RWPE2 (cell line): ENCODE measurements around the gene CCDC183.

Source experiments
- ATAC-seq: fragments of 200-7000 bp; cut with Tn5 transposase; 3 replicates; pipeline ENCODE4 v1.9.1; 2021; ENCODE audit warnings: low read depth
- DNase-seq: peaks from one replicate; pipeline ENCODE4 v3.0.0-alpha.2; 2020; ENCODE audit warnings: low spot score
- H3K27ac ChIP-seq: fragments of 450-650 bp; 2 replicates; pipeline ENCODE4 v1.5.1; 2017; ENCODE audit warnings: mild to moderate bottlenecking; ENCODE audit not compliant: poor library complexity, severe bottlenecking
- H3K27me3 ChIP-seq: fragments of 250-450 bp; sonication (Bioruptor Pico); 2 replicates; pipeline ENCODE4 v1.5.1; 2021; ENCODE audit warnings: mild to moderate bottlenecking, moderate library complexity; ENCODE audit not compliant: insufficient read depth, poor library complexity, severe bottlenecking
- H3K36me3 ChIP-seq: fragments of 250-450 bp; sonication (Bioruptor Pico); 2 replicates; pipeline ENCODE4 v1.5.1; 2020; ENCODE audit warnings: low read depth, mild to moderate bottlenecking, moderate library complexity
- H3K4me1 ChIP-seq: fragments of 250-450 bp; sonication (Bioruptor Pico); 2 replicates; pipeline ENCODE4 v1.5.1; 2021; ENCODE audit warnings: mild to moderate bottlenecking, moderate library complexity; ENCODE audit not compliant: insufficient read depth, poor library complexity, severe bottlenecking
- H3K4me3 ChIP-seq: fragments of 250-450 bp; sonication (Bioruptor Pico); 2 replicates; pipeline ENCODE4 v1.5.1; 2021; ENCODE audit warnings: mild to moderate bottlenecking, moderate library complexity; ENCODE audit not compliant: severe bottlenecking
- H3K9me3 ChIP-seq: fragments of 250-450 bp; sonication (Bioruptor Pico); 2 replicates; pipeline ENCODE4 v1.5.1; 2021; ENCODE audit warnings: mild to moderate bottlenecking, moderate library complexity; ENCODE audit not compliant: severe bottlenecking
- TF ChIP-seq, protein P1 (sequence below): fragments of 450-650 bp; IDR thresholded peaks from one replicate; pipeline ENCODE4 v1.5.1; 2017; ENCODE audit warnings: mild to moderate bottlenecking, moderate library complexity; ENCODE audit not compliant: poor library complexity, severe bottlenecking

CCDC183 gene

DNA sequence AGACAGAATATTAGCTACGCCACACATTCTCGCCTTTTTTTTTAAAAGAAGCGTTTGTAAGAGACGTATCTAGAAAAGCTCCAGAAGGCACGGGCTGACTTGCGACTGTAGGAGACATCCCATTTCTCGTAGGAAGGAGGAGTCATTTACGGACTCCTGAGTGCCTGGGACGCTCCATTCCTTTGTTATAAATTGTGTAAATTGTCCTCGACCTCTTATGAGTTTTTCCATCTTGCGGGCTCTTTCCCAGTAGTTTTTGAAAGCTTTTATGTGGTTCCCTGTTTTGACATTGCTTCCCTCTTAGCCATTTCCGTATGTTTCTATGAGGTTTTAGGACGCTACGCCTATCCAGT is 12.6 kb downstream of the CCDC183 start:
- no peaks in the 10 kb centered on the region for H3K27me3 ChIP-seq
- peaks cover 41% of the 10 kb centered on the region for H3K36me3 ChIP-seq
- ATAC-seq (no peak), DNase-seq (no peak)
- peaks cover 14% of the 10 kb centered on the region for H3K4me1 ChIP-seq
- H3K9me3 ChIP-seq = no peaks in the 10 kb centered on the region
- TF ChIP-seq, protein P1, sequence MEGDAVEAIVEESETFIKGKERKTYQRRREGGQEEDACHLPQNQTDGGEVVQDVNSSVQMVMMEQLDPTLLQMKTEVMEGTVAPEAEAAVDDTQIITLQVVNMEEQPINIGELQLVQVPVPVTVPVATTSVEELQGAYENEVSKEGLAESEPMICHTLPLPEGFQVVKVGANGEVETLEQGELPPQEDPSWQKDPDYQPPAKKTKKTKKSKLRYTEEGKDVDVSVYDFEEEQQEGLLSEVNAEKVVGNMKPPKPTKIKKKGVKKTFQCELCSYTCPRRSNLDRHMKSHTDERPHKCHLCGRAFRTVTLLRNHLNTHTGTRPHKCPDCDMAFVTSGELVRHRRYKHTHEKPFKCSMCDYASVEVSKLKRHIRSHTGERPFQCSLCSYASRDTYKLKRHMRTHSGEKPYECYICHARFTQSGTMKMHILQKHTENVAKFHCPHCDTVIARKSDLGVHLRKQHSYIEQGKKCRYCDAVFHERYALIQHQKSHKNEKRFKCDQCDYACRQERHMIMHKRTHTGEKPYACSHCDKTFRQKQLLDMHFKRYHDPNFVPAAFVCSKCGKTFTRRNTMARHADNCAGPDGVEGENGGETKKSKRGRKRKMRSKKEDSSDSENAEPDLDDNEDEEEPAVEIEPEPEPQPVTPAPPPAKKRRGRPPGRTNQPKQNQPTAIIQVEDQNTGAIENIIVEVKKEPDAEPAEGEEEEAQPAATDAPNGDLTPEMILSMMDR = no peak
- H3K4me3 ChIP-seq = peak overlapping the region; percentile 100
- H3K27ac ChIP-seq = peak overlapping the region; percentile 67

DNA sequence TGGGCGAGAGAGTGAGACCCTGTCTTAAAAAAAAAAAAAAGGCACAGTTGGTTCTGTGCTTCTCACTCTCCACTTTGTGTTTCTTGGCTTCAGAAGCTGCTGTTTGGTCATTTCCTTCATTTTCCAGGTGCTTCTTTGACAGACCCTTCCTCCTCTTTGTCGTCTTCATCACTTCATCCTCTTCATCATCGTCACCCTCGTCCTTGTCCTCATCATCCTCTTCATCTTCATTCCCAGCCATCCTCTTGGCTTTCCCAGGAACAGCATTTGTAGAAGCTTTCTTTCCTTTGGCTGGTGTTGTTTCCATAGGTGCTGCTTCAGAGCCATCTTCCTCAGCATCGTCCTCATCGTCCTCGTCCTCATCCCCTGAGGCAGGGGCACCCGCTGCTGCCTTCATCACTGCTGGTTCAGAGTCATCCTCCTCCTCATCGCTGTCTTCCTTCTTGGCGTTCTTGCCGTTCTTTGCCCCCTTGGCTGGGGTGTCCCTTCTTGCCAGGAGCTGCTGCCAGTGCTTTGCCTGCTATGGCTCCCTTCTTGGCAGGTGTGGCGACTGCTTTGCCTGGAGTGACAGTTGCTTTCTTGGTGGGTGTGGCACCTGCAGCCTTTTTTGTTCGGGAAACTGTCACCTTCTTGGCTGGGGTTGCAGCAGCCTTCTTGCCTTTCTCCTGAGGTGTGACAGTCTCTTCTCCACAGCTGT is 18.7 kb downstream of the CCDC183 start:
- Histone ChIP-seq H3K36me3 (peaks cover 52% of the 10 kb centered on the region), H3K4me3 (no peak overlapping the region), H3K9me3 (no peaks in the 10 kb centered on the region), H3K27ac (no peak overlapping the region), H3K27me3 (no peaks in the 10 kb centered on the region), H3K4me1 (peaks cover 4% of the 10 kb centered on the region)
- ATAC-seq = no peak
- no peak for DNase-seq
- TF ChIP-seq, protein P1 = no peak

DNA sequence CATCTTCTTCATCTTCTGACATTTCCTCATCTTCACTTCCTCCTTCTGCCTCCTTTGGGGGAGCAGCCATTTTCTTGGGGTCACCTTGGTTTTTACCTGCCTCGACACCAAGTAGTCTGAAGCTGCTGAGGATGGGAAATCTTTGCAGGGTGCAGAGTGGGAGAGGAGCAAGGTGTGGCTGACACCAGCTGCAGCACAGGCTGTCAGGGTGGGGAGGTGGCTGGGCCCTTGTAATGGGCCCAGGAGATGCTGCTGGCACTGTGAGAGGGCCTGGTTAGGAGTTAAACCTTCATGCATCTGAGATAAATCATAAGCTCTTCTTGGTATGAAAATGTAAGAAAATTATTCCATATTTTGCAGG is 19.3 kb downstream of the CCDC183 start:
- H3K4me3 ChIP-seq = no peak overlapping the region
- H3K27me3 ChIP-seq = no peaks in the 10 kb centered on the region
- no peak for ATAC-seq
- H3K36me3 ChIP-seq = peaks cover 48% of the 10 kb centered on the region
- H3K9me3 ChIP-seq = no peaks in the 10 kb centered on the region
- no peak for DNase-seq
- no peak overlapping the region for H3K27ac ChIP-seq
- TF ChIP-seq, protein P1 = no peak
- H3K4me1 ChIP-seq = no peaks in the 10 kb centered on the region

DNA sequence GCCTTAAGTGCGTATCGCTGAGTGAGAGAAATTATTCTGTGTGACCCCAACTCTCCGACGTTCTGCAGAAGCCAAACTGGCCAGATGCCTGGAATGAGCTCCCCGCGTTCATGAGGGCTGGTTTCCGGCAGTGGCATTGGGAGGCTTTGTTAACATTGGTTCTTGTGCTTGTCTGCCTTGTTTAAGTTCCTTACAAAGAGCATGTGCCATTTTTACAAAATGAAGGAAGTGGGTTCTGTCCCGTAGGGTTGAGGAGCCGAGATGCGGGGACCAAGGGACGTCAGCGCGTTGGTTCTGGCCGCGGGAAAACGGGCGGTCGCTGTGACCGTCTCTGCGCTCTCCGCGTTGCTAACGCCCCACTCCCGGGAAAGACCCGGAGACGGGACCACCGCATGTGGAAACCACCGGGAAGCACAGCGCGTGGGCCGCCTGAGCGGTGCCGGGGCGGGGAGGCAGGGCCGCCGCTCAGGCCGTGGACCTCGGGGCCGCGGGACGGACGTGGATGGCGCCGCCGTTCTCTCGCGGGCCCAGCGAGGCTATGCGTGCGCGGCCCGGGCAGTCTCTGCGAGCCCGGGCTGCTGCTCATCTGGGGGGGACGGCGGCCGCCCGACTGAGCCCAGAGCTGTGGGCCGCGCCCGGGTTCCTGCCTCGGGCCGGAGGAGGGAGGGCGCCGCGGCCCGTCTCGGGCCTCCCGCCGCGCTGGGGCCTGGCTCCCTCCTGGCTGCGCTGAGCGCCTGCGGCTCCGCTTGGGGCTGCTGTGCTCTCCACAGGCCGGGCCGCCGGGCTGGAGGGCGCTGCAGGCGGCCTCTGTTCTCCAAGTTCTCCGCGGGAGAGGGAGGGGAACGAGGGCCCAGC is 25.1 kb downstream of the CCDC183 start:
- TF ChIP-seq, protein P1 = no peak
- DNase-seq (no peak), ATAC-seq (no peak)
- H3K4me3 ChIP-seq = no peak overlapping the region
- no peaks in the 10 kb centered on the region for H3K9me3 ChIP-seq
- no peaks in the 10 kb centered on the region for H3K4me1 ChIP-seq
- peaks cover 25% of the 10 kb centered on the region for H3K36me3 ChIP-seq
- H3K27ac ChIP-seq = no peak overlapping the region
- no peaks in the 10 kb centered on the region for H3K27me3 ChIP-seq
